H1 (cell line): ENCODE data around the gene VSNL1. TPM values are rescaled to one million over a fixed set of nuclear protein-coding genes. Genes with fewer than 3 reads are reported as not detected.

Experiments used
- CTCF ChIA-PET: fragments of 300-600 bp; sonication (Branson Sonifier 250); formaldehyde crosslinking; loops from one replicate; lab custom pipeline; 2021; ENCODE audit not compliant: partially characterized antibody; lab: Charles Lee
- POLR2A ChIA-PET: fragments of 300-600 bp; sonication (Branson Sonifier 250); formaldehyde crosslinking; loops from one replicate; lab custom pipeline; 2021; ENCODE audit warnings: inconsistent platforms; ENCODE audit not compliant: partially characterized antibody; lab: Charles Lee
- DNase-seq, 2 experiments: peaks; one replicate each; pipeline versions ENCODE4 v3.0.0 to v3.0.0-alpha.2; 2010 to 2022; ENCODE audit warnings: low spot score in 2 of 2, low read depth in 1 of 2, mixed read lengths in 1 of 2
- FAIRE-seq: peaks from 2 replicates; lab custom pipeline; 2011; peaks lifted over from hg19 to GRCh38; lab: Jason Lieb, UNC
- H2AFZ ChIP-seq: 2 replicates; pipeline ENCODE4 v1.8.1; 2012; ENCODE audit warnings: low read length, inconsistent platforms
- H2AK5ac ChIP-seq: 2 replicates; pipeline ENCODE4 v1.6.1; 2013; ENCODE audit warnings: low read depth, low read length
- H2BK120ac ChIP-seq: replicated peaks from 2 replicates; pipeline ENCODE3; 2013; ENCODE audit warnings: low read depth, low read length, inconsistent platforms
- H2BK12ac ChIP-seq: 2 replicates; pipeline ENCODE4 v1.6.1; 2013; ENCODE audit warnings: low read depth, low read length
- H2BK15ac ChIP-seq: 2 replicates; pipeline ENCODE4 v1.6.1; 2013; ENCODE audit warnings: low read length
- H2BK20ac ChIP-seq: 2 replicates; pipeline ENCODE4 v1.6.1; 2013; ENCODE audit warnings: low read length
- H2BK5ac ChIP-seq: 2 replicates; pipeline ENCODE4 v1.6.1; 2013; ENCODE audit warnings: low read depth, low read length
- H3K14ac ChIP-seq: 2 replicates; pipeline ENCODE4 v1.6.1; 2013; ENCODE audit warnings: inconsistent platforms; ENCODE audit not compliant: insufficient read length
- H3K18ac ChIP-seq: 2 replicates; pipeline ENCODE4 v1.6.1; 2013; ENCODE audit warnings: low read length; ENCODE audit errors: extremely low read depth
- H3K23ac ChIP-seq: 2 replicates; pipeline ENCODE4 v1.6.1; 2013; ENCODE audit warnings: inconsistent platforms; ENCODE audit not compliant: insufficient read length
- H3K23me2 ChIP-seq: 2 replicates; pipeline ENCODE4 v1.6.1; 2013; ENCODE audit warnings: low read depth, low read length
- H3K27ac ChIP-seq: 2 replicates; pipeline ENCODE4 v1.6.1; 2011; ENCODE audit warnings: low read depth, low read length, inconsistent platforms
- H3K27me3 ChIP-seq, 4 experiments: replicated peaks in 1 of 4; 1 replicate in 1 of 4; 2 replicates in 3 of 4; pipeline versions ENCODE4 v1.6.1 to v1.8.1; 2011 to 2013; ENCODE audit warnings: low read length in 3 of 4, mild to moderate bottlenecking in 3 of 4, inconsistent platforms in 2 of 4, mixed read lengths in 2 of 4, moderate library complexity in 1 of 4; ENCODE audit not compliant: control insufficient read depth in 3 of 4, insufficient read depth in 3 of 4; ENCODE audit errors: extremely low read depth in 1 of 4
- H3K36me3 ChIP-seq, 4 experiments: 2 replicates each; pipeline versions ENCODE4 v1.6.1 to v1.8.1; 2011 to 2013; ENCODE audit warnings: mild to moderate bottlenecking in 4 of 4, low read length in 3 of 4, moderate library complexity in 2 of 4, control low read depth in 1 of 4, inconsistent platforms in 1 of 4; ENCODE audit not compliant: insufficient read depth in 4 of 4, control insufficient read depth in 2 of 4
- H3K4ac ChIP-seq: replicated peaks from 2 replicates; pipeline ENCODE3; 2013; ENCODE audit warnings: low read length, low read depth, mixed read lengths, inconsistent platforms; ENCODE audit not compliant: insufficient read length
- H3K4me1 ChIP-seq, 4 experiments: replicated peaks in 1 of 4; 1 replicate in 1 of 4; 2 replicates in 3 of 4; pipeline versions ENCODE4 v1.6.1 to v1.8.1; 2011 to 2013; ENCODE audit warnings: low read length in 3 of 4, inconsistent platforms in 2 of 4, mixed read lengths in 1 of 4; ENCODE audit not compliant: insufficient read depth in 4 of 4, control insufficient read depth in 3 of 4
- H3K4me2 ChIP-seq, 2 experiments: 2 replicates each; pipeline versions ENCODE4 v1.6.1 to v1.8.1; 2011 to 2013; ENCODE audit warnings: low read depth in 2 of 2, low read length in 2 of 2, control low read depth in 1 of 2, inconsistent platforms in 1 of 2, mild to moderate bottlenecking in 1 of 2; ENCODE audit not compliant: insufficient read depth in 1 of 2
- H3K4me3 ChIP-seq, 4 experiments: fragments of 200-600, 300-600 bp in 1 of 4; sonication (generic), shearing (Covaris generic), sonication (Bioruptor Twin) in 1 of 4; 2 replicates each; pipeline versions ENCODE4 v1.5.1 to v1.8.1; 2011 to 2016; ENCODE audit warnings: low read length in 4 of 4, low read depth in 3 of 4, control low read depth in 2 of 4, inconsistent platforms in 2 of 4, mild to moderate bottlenecking in 2 of 4, mixed read lengths in 1 of 4, moderate library complexity in 1 of 4; ENCODE audit not compliant: insufficient read depth in 2 of 4; ENCODE audit errors: extremely low read depth in 1 of 4
- H3K56ac ChIP-seq: replicated peaks from 2 replicates; pipeline ENCODE3; 2013; ENCODE audit warnings: low read depth, mild to moderate bottlenecking, mixed read lengths, low read length, inconsistent platforms; ENCODE audit not compliant: insufficient read length
- H3K79me1 ChIP-seq: 2 replicates; pipeline ENCODE4 v1.6.1; 2013; ENCODE audit warnings: low read depth, low read length, control low read depth
- H3K79me2 ChIP-seq, 2 experiments: 2 replicates each; pipeline versions ENCODE4 v1.6.1 to v1.8.1; 2012 to 2013; ENCODE audit warnings: low read length in 2 of 2, mild to moderate bottlenecking in 2 of 2, inconsistent platforms in 1 of 2; ENCODE audit not compliant: insufficient read depth in 2 of 2, control insufficient read depth in 1 of 2
- H3K9ac ChIP-seq, 4 experiments: replicated peaks in 1 of 4; 1 replicate in 1 of 4; 2 replicates in 3 of 4; pipeline versions ENCODE4 v1.6.1 to v1.8.1; 2011 to 2013; ENCODE audit warnings: low read depth in 3 of 4, low read length in 3 of 4, control low read depth in 2 of 4, mild to moderate bottlenecking in 2 of 4, moderate library complexity in 2 of 4, inconsistent platforms in 1 of 4; ENCODE audit errors: extremely low read depth in 1 of 4
- H3K9me3 ChIP-seq, 2 experiments: 2 replicates each; pipeline versions ENCODE4 v1.6.1 to v1.8.1; 2012 to 2013; ENCODE audit warnings: mild to moderate bottlenecking in 2 of 2, moderate library complexity in 2 of 2, control low read depth in 1 of 2, inconsistent platforms in 1 of 2, low read depth in 1 of 2, low read length in 1 of 2, mixed read lengths in 1 of 2; ENCODE audit not compliant: insufficient read depth in 2 of 2
- H4K20me1 ChIP-seq, 2 experiments: replicated peaks in 1 of 2; 2 replicates each; pipeline versions ENCODE3 to v1.8.1; 2011 to 2013; ENCODE audit warnings: inconsistent platforms in 2 of 2, low read length in 2 of 2, mild to moderate bottlenecking in 1 of 2; ENCODE audit not compliant: insufficient read depth in 2 of 2, control insufficient read depth in 1 of 2
- H4K5ac ChIP-seq: 2 replicates; pipeline ENCODE4 v1.6.1; 2013; ENCODE audit warnings: low read length, low read depth, mixed read lengths, inconsistent platforms; ENCODE audit not compliant: insufficient read length
- H4K8ac ChIP-seq: 2 replicates; pipeline ENCODE4 v1.8.0; 2013; ENCODE audit warnings: mild to moderate bottlenecking, moderate library complexity, low read length, inconsistent platforms; ENCODE audit not compliant: insufficient read depth; ENCODE audit errors: extremely low read depth
- H4K91ac ChIP-seq: replicated peaks from 2 replicates; pipeline ENCODE3; 2013; ENCODE audit warnings: low read length, mixed read lengths, inconsistent platforms; ENCODE audit not compliant: insufficient read length
- BACH1 ChIP-seq: IDR thresholded peaks from 2 replicates; pipeline ENCODE4 v1.6.1; 2012; ENCODE audit warnings: low read length, improper control_type of control experiment
- MAFK ChIP-seq: IDR thresholded peaks from 2 replicates; pipeline ENCODE4 v1.6.1; 2012; ENCODE audit warnings: low read depth, mild to moderate bottlenecking, improper control_type of control experiment, low read length
- RFX5 ChIP-seq: IDR thresholded peaks from 2 replicates; pipeline ENCODE4 v1.6.1; 2011; ENCODE audit warnings: low read depth, low read length, improper control_type of control experiment, borderline replicate concordance
- WGBS, 2 experiments: shearing (Covaris generic) in 1 of 2; methylation state at CpG; one replicate each; pipeline versions ENCODE4 v1.1.6 to v1.1.7; 2013 to 2015; ENCODE audit warnings: low lambda C conversion rate in 2 of 2, mixed read lengths in 2 of 2, inconsistent platforms in 1 of 2, low coverage in 1 of 2, missing lambda C conversion rate in 1 of 2; ENCODE audit not compliant: insufficient replicate concordance in 2 of 2, insufficient coverage in 1 of 2, insufficient read length in 1 of 2; ENCODE audit errors: extremely low coverage in 1 of 2, missing lambda C conversion rate in 1 of 2; 5-methylcytosine and 5-hydroxymethylcytosine counted together
- polyA plus RNA-seq, 7 experiments: library from polyadenylated mRNA; depleted of rRNA in 3 of 7; stranded (reverse) in 5 of 7; unstranded in 2 of 7; fragments of >200 nt in 5 of 7; fragments of 200-250 nt in 2 of 7; gene quantifications; 1 replicate in 5 of 7; 2 replicates in 1 of 7; 4 replicates in 1 of 7; pipeline versions ENCODE4 v1.2.1 to v1.2.3, GENCODE V29; 2011 to 2013; ENCODE audit warnings: missing spikeins in 2 of 7, mixed read lengths in 2 of 7
- total RNA-seq: library from RNA; stranded (reverse); fragmentation: NEBNext Ultra II Directional; extraction: Animal tissue kit (Norgen Biotek cat#: 25700); gene quantifications from 2 replicates; pipeline ENCODE4 v1.2.1, GENCODE V29; 2021

The VSNL1 gene
- total and polyA plus RNA-seq, 2 of the 8 experiments (the other 6 are each of a cell fraction or from before 2014, with no cell fraction given) = 49.4 to 108 TPM

GRCh38 chr2:17604050-17604449 lies 63.6 kb downstream of the VSNL1 start:
- Histone ChIP-seq H3K9ac (no peak overlapping the region), H3K79me2 (no peaks in the 10 kb centered on the region), H3K36me3 (peaks cover 0 to 6% (median 2%) of the 10 kb centered on the region in 4 experiments; a peak in 4 of 8 replicates), H3K79me1 (peaks cover 2% of the 10 kb centered on the region; the same call in 1 of the 2 replicates), H3K4me2 (no peak overlapping the region), H3K23me2 (no peaks in the 10 kb centered on the region), H3K9me3 (no peaks in the 10 kb centered on the region), H3K27me3 (no peaks in the 10 kb centered on the region), H2BK120ac (no peak overlapping the region), H2BK15ac (0 out of 2 replicates have a peak overlapping the region, but pooled peaks have one; percentile 33), H2AFZ (no peak overlapping the region), H3K23ac (no peak overlapping the region), H2BK5ac (peak overlapping the region; percentile 16; the same call in 1 of the 2 replicates), H4K5ac (no peak overlapping the region), H3K4me3 (no peak overlapping the region), H2AK5ac (no peak overlapping the region), H3K14ac (no peak overlapping the region), H3K27ac (no peak overlapping the region), H4K8ac (no peak overlapping the region), H4K91ac (no peak overlapping the region), H4K20me1 (no peaks in the 10 kb centered on the region), H3K18ac (no peak overlapping the region), H2BK20ac (no peak overlapping the region), H3K56ac (no peak overlapping the region), H3K4ac (no peak overlapping the region), H3K4me1 (peaks cover 3 to 10% (median 5%) of the 10 kb centered on the region in 4 experiments; a peak in 4 of 7 replicates), H2BK12ac (no peak overlapping the region)
- ChIA-PET CTCF (interaction anchor here (0.8 to 3.1 kb wide), 6 partner anchors 9 to 133 kb away, joined by 3 to 19 read pairs (median 8); no protein-coding TSS in a partner anchor), POLR2A (no interaction called here)
- peak; percentile 45; the same call in 1 of the 2 replicates for TF ChIP-seq MAFK
- TF ChIP-seq BACH1 = peak; percentile 76
- TF ChIP-seq RFX5 = no peak
- DNase-seq = no peak
- no peak for FAIRE-seq
- 90% methylated on average over 5 of the region's 5 CpGs; no CpG with 5 or more reads in 1 of the 2 experiments for WGBS, 2 experiments
